ENCODE results near the gene SMC3.
"Not testable (repeated sequence)": the region's sequence is repeated elsewhere in the genome, so short reads cannot be mapped to it uniquely, and the experiment has no call there.

Gene SMC3

GRCh38 chr10:110625356-110625894, 57.9 kb downstream of the SMC3 start:
- no peak overlapping the region for H3K27ac Mint-ChIP-seq (ENCODE audit: low read depth)
- H3K9me3 Mint-ChIP-seq: no peaks in the 10 kb centered on the region

GRCh38 chr10:110625951-110626855, 58.7 kb downstream of the SMC3 start:
- DNase-seq (ENCODE audit: low spot score in 2 of 2): no peak
- H3K36me3 Mint-ChIP-seq (ENCODE audit: insufficient read depth): no peaks in the 10 kb centered on the region
- H3K27ac Mint-ChIP-seq (ENCODE audit: low read depth): no peak overlapping the region
- H3K4me1 Mint-ChIP-seq: no peaks in the 10 kb centered on the region
- H3K27me3 Mint-ChIP-seq: peaks cover 17% of the 10 kb centered on the region
- H3K4me3 Mint-ChIP-seq: no peak overlapping the region
- H3K9me3 Mint-ChIP-seq: no peaks in the 10 kb centered on the region
- ATAC-seq (replicated peaks; ENCODE audit: extremely low read depth, poor library complexity, severe bottlenecking): no peak

More at GRCh38 chr10:110625356-110625894, 57.9 kb downstream of the SMC3 start:
- H3K4me1 Mint-ChIP-seq: no peaks in the 10 kb centered on the region
- no peak overlapping the region for H3K4me3 Mint-ChIP-seq
- ATAC-seq (replicated peaks; ENCODE audit: extremely low read depth, poor library complexity, severe bottlenecking) (no peak), DNase-seq (ENCODE audit: low spot score in 2 of 2) (no peak)
- peaks cover 17% of the 10 kb centered on the region for H3K27me3 Mint-ChIP-seq
- H3K36me3 Mint-ChIP-seq (ENCODE audit: insufficient read depth): no peaks in the 10 kb centered on the region

- H3K4me3 Mint-ChIP-seq: no peak overlapping the region
- H3K9me3 Mint-ChIP-seq: no peaks in the 10 kb centered on the region
- peaks cover 17% of the 10 kb centered on the region for H3K27me3 Mint-ChIP-seq
- no peaks in the 10 kb centered on the region for H3K36me3 Mint-ChIP-seq (ENCODE audit: insufficient read depth)
- ATAC-seq (replicated peaks; ENCODE audit: extremely low read depth, poor library complexity, severe bottlenecking): no peak
- H3K27ac Mint-ChIP-seq (ENCODE audit: low read depth): no peak overlapping the region
- H3K4me1 Mint-ChIP-seq: no peaks in the 10 kb centered on the region
- no peak for DNase-seq (ENCODE audit: low spot score in 2 of 2)
Measured at GRCh38 chr10:110628161-110628560, 60.7 kb downstream of the SMC3 start.

GRCh38 chr10:110629680-110630191, 62.2 kb downstream of the SMC3 start:
- no peak overlapping the region for H3K4me3 Mint-ChIP-seq
- no peak overlapping the region for H3K27ac Mint-ChIP-seq (ENCODE audit: low read depth)
- H3K4me1 Mint-ChIP-seq: no peaks in the 10 kb centered on the region
- H3K9me3 Mint-ChIP-seq: no peaks in the 10 kb centered on the region
- H3K36me3 Mint-ChIP-seq (ENCODE audit: insufficient read depth): no peaks in the 10 kb centered on the region
- ATAC-seq (replicated peaks; ENCODE audit: extremely low read depth, poor library complexity, severe bottlenecking) (no peak), DNase-seq (ENCODE audit: low spot score in 2 of 2) (no peak)
- H3K27me3 Mint-ChIP-seq: peaks cover 17% of the 10 kb centered on the region

- H3K27ac Mint-ChIP-seq (ENCODE audit: low read depth): no peak overlapping the region
- ATAC-seq (replicated peaks; ENCODE audit: extremely low read depth, poor library complexity, severe bottlenecking): no peak
- H3K9me3 Mint-ChIP-seq: no peaks in the 10 kb centered on the region
- no peaks in the 10 kb centered on the region for H3K4me1 Mint-ChIP-seq
- DNase-seq (ENCODE audit: low spot score in 2 of 2): no peak
- no peaks in the 10 kb centered on the region for H3K36me3 Mint-ChIP-seq (ENCODE audit: insufficient read depth)
- H3K27me3 Mint-ChIP-seq: peaks cover 17% of the 10 kb centered on the region
- H3K4me3 Mint-ChIP-seq: no peak overlapping the region
Measured at GRCh38 chr10:110631934-110632333, 64.4 kb downstream of the SMC3 start.

- peaks cover 17% of the 10 kb centered on the region for H3K27me3 Mint-ChIP-seq
- no peaks in the 10 kb centered on the region for H3K4me1 Mint-ChIP-seq
- H3K4me3 Mint-ChIP-seq: no peak overlapping the region
- ATAC-seq (replicated peaks; ENCODE audit: extremely low read depth, poor library complexity, severe bottlenecking) (no peak), DNase-seq (ENCODE audit: low spot score in 2 of 2) (no peak)
- no peaks in the 10 kb centered on the region for H3K9me3 Mint-ChIP-seq
- no peaks in the 10 kb centered on the region for H3K36me3 Mint-ChIP-seq (ENCODE audit: insufficient read depth)
- no peak overlapping the region for H3K27ac Mint-ChIP-seq (ENCODE audit: low read depth)
Measured at GRCh38 chr10:110632591-110633215, 65.2 kb downstream of the SMC3 start.

GRCh38 chr10:110634527-110635209, 67.2 kb downstream of the SMC3 start:
- H3K9me3 Mint-ChIP-seq: no peaks in the 10 kb centered on the region

GRCh38 chr10:110636572-110636931, 69.1 kb downstream of the SMC3 start:
- Mint-ChIP-seq H3K36me3 (ENCODE audit: insufficient read depth) (no peaks in the 10 kb centered on the region), H3K27ac (ENCODE audit: low read depth) (no peak overlapping the region), H3K9me3 (no peaks in the 10 kb centered on the region), H3K4me3 (no peak overlapping the region), H3K27me3 (peaks cover 7% of the 10 kb centered on the region), H3K4me1 (peaks cover 9% of the 10 kb centered on the region)
- no peak for DNase-seq (ENCODE audit: low spot score in 2 of 2)
- no peak for ATAC-seq (replicated peaks; ENCODE audit: extremely low read depth, poor library complexity, severe bottlenecking)

More at GRCh38 chr10:110634527-110635209, 67.2 kb downstream of the SMC3 start:
- Mint-ChIP-seq H3K27me3 (peaks cover under 1% of the 10 kb centered on the region), H3K4me3 (no peak overlapping the region), H3K4me1 (no peaks in the 10 kb centered on the region), H3K36me3 (ENCODE audit: insufficient read depth) (no peaks in the 10 kb centered on the region), H3K27ac (ENCODE audit: low read depth) (no peak overlapping the region)
- no peak for ATAC-seq (replicated peaks; ENCODE audit: extremely low read depth, poor library complexity, severe bottlenecking)
- no peak for DNase-seq (ENCODE audit: low spot score in 2 of 2)

GRCh38 chr10:110636932-110637557, 69.5 kb downstream of the SMC3 start:
- no peak overlapping the region for H3K4me3 Mint-ChIP-seq
- peaks cover 12% of the 10 kb centered on the region for H3K27me3 Mint-ChIP-seq
- ATAC-seq (replicated peaks; ENCODE audit: extremely low read depth, poor library complexity, severe bottlenecking): no peak
- H3K36me3 Mint-ChIP-seq (ENCODE audit: insufficient read depth): no peaks in the 10 kb centered on the region
- no peaks in the 10 kb centered on the region for H3K9me3 Mint-ChIP-seq
- no peak for DNase-seq (ENCODE audit: low spot score in 2 of 2)
- H3K27ac Mint-ChIP-seq (ENCODE audit: low read depth): no peak overlapping the region
- peaks cover 11% of the 10 kb centered on the region for H3K4me1 Mint-ChIP-seq

GRCh38 chr10:110637558-110638053, 70.1 kb downstream of the SMC3 start:
- ATAC-seq (replicated peaks; ENCODE audit: extremely low read depth, poor library complexity, severe bottlenecking): no peak

GRCh38 chr10:110638319-110638718, 70.8 kb downstream of the SMC3 start:
- peaks cover 25% of the 10 kb centered on the region for H3K27me3 Mint-ChIP-seq
- no peak overlapping the region for H3K4me3 Mint-ChIP-seq
- H3K36me3 Mint-ChIP-seq (ENCODE audit: insufficient read depth): peaks cover 3% of the 10 kb centered on the region
- H3K4me1 Mint-ChIP-seq: peaks cover 22% of the 10 kb centered on the region
- no peak overlapping the region for H3K27ac Mint-ChIP-seq (ENCODE audit: low read depth)
- no peaks in the 10 kb centered on the region for H3K9me3 Mint-ChIP-seq
- ATAC-seq (replicated peaks; ENCODE audit: extremely low read depth, poor library complexity, severe bottlenecking) (no peak), DNase-seq (ENCODE audit: low spot score in 2 of 2) (no peak)

More at GRCh38 chr10:110637558-110638053, 70.1 kb downstream of the SMC3 start:
- Mint-ChIP-seq H3K4me3 (no peak overlapping the region), H3K27ac (ENCODE audit: low read depth) (no peak overlapping the region), H3K9me3 (no peaks in the 10 kb centered on the region), H3K36me3 (ENCODE audit: insufficient read depth) (peaks cover 1% of the 10 kb centered on the region), H3K27me3 (peaks cover 18% of the 10 kb centered on the region), H3K4me1 (peaks cover 15% of the 10 kb centered on the region)
- DNase-seq (ENCODE audit: low spot score in 2 of 2): no peak

- not testable (repeated sequence) for H3K4me3 Mint-ChIP-seq; ATAC-seq (replicated peaks; ENCODE audit: extremely low read depth, poor library complexity, severe bottlenecking); H3K27ac Mint-ChIP-seq (ENCODE audit: low read depth); DNase-seq (ENCODE audit: low spot score in 2 of 2); H3K36me3 Mint-ChIP-seq (ENCODE audit: insufficient read depth); H3K9me3 Mint-ChIP-seq
- Mint-ChIP-seq H3K4me1 (peaks cover 23% of the 10 kb centered on the region), H3K27me3 (peaks cover 28% of the 10 kb centered on the region)
Measured at GRCh38 chr10:110639046-110639445, 71.6 kb downstream of the SMC3 start.

All from central memory CD8-positive, alpha-beta T cell (primary cell).